ENCODE measurements around the gene PDLIM3.

DNA sequence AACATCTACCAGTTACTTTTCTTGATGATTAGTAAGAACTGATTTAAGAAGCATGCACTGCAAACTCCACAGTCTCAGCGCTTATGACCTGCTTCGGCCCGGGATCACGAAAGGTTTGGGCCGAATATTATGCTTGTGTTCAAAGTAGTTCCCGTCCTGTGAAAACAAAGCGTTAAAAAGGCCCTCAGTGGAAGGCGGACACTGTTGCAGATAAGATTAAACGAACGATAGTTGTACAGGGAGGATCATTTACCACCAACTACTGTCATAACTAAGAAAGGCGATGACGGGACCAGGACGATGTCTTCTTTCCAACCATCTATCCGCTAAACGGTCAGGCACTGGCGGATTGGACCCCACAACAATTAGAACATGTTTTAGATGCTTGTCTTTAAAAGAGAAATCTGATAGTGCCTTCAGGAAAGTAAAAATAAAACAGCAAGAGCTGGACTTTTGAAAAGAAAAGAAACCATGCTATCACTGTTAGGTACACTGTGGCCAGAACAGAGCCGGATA lies 21.1 kb downstream of the PDLIM3 start:
- TF ChIP-seq, protein P1, sequence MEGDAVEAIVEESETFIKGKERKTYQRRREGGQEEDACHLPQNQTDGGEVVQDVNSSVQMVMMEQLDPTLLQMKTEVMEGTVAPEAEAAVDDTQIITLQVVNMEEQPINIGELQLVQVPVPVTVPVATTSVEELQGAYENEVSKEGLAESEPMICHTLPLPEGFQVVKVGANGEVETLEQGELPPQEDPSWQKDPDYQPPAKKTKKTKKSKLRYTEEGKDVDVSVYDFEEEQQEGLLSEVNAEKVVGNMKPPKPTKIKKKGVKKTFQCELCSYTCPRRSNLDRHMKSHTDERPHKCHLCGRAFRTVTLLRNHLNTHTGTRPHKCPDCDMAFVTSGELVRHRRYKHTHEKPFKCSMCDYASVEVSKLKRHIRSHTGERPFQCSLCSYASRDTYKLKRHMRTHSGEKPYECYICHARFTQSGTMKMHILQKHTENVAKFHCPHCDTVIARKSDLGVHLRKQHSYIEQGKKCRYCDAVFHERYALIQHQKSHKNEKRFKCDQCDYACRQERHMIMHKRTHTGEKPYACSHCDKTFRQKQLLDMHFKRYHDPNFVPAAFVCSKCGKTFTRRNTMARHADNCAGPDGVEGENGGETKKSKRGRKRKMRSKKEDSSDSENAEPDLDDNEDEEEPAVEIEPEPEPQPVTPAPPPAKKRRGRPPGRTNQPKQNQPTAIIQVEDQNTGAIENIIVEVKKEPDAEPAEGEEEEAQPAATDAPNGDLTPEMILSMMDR (CRISPR knock-in tag; IDR thresholded peaks at IDR 0.05), result no peak
- TF ChIP-seq, protein P2, sequence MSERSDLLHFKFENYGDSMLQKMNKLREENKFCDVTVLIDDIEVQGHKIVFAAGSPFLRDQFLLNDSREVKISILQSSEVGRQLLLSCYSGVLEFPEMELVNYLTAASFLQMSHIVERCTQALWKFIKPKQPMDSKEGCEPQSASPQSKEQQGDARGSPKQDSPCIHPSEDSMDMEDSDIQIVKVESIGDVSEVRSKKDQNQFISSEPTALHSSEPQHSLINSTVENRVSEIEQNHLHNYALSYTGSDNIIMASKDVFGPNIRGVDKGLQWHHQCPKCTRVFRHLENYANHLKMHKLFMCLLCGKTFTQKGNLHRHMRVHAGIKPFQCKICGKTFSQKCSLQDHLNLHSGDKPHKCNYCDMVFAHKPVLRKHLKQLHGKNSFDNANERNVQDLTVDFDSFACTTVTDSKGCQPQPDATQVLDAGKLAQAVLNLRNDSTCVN (CRISPR knock-in tag; IDR thresholded peaks at IDR 0.05; ENCODE audit: borderline replicate concordance), result no peak
